ENCODE data around the gene CACNA1G. TPM values are rescaled to one million over a fixed set of nuclear protein-coding genes. Genes with fewer than 3 reads are reported as not detected.

CACNA1G gene
- total RNA-seq, 1 donor from 2014 or later: not detected

DNA sequence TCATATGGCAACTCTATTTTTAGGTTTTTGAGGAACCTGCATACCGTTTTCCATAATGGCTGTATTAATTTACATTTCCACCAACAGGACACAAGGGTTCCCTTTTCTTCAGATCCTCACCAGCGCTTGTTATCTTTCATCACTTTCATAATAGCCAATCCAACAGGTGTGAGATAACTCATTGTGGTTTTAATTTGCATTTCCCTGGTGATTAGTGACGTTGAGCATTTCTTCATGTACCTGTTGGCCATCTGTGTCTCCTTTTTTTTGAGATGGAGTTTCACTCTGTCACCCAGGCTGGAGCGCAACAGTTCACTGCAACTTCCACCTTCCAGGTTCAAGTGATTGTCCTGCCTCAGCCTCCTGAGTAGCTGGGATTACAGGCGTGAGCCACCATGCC lies 38.0 kb downstream of the CACNA1G start:
- TF ChIP-seq, protein P1, sequence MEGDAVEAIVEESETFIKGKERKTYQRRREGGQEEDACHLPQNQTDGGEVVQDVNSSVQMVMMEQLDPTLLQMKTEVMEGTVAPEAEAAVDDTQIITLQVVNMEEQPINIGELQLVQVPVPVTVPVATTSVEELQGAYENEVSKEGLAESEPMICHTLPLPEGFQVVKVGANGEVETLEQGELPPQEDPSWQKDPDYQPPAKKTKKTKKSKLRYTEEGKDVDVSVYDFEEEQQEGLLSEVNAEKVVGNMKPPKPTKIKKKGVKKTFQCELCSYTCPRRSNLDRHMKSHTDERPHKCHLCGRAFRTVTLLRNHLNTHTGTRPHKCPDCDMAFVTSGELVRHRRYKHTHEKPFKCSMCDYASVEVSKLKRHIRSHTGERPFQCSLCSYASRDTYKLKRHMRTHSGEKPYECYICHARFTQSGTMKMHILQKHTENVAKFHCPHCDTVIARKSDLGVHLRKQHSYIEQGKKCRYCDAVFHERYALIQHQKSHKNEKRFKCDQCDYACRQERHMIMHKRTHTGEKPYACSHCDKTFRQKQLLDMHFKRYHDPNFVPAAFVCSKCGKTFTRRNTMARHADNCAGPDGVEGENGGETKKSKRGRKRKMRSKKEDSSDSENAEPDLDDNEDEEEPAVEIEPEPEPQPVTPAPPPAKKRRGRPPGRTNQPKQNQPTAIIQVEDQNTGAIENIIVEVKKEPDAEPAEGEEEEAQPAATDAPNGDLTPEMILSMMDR (IDR thresholded peaks at IDR 0.05): no peak
- no peak overlapping the region for H3K27ac ChIP-seq
- no peaks in the 10 kb centered on the region for H3K36me3 ChIP-seq
- H3K27me3 ChIP-seq: no peaks in the 10 kb centered on the region
- H3K9me3 ChIP-seq: no peaks in the 10 kb centered on the region
- intact Hi-C loops (cut with DNase I): no loop called here
- ATAC-seq (no peak), DNase-seq (no peak)
- no peak overlapping the region for H3K4me3 ChIP-seq
- no peaks in the 10 kb centered on the region for H3K4me1 ChIP-seq

DNA sequence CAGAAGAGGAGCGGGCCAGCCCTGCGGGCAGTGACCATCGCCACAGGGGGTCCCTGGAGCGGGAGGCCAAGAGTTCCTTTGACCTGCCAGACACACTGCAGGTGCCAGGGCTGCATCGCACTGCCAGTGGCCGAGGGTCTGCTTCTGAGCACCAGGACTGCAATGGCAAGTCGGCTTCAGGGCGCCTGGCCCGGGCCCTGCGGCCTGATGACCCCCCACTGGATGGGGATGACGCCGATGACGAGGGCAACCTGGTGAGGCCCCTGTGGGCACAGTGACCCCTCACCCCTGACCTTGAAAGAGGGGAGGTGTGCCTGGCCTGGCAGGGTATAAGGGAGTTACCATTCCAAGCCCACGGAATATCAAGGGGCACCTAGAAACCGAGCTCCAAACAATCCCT lies 39.1 kb downstream of the CACNA1G start:
- intact Hi-C loops (cut with DNase I): no loop called here
- H3K4me1 ChIP-seq: peaks cover 6% of the 10 kb centered on the region
- H3K4me3 ChIP-seq: no peak overlapping the region
- no peaks in the 10 kb centered on the region for H3K27me3 ChIP-seq
- H3K9me3 ChIP-seq: no peaks in the 10 kb centered on the region
- no peak for DNase-seq
- no peak overlapping the region for H3K27ac ChIP-seq
- no peaks in the 10 kb centered on the region for H3K36me3 ChIP-seq
- TF ChIP-seq, protein P1 (IDR thresholded peaks at IDR 0.05): no peak
- no peak for ATAC-seq

DNA sequence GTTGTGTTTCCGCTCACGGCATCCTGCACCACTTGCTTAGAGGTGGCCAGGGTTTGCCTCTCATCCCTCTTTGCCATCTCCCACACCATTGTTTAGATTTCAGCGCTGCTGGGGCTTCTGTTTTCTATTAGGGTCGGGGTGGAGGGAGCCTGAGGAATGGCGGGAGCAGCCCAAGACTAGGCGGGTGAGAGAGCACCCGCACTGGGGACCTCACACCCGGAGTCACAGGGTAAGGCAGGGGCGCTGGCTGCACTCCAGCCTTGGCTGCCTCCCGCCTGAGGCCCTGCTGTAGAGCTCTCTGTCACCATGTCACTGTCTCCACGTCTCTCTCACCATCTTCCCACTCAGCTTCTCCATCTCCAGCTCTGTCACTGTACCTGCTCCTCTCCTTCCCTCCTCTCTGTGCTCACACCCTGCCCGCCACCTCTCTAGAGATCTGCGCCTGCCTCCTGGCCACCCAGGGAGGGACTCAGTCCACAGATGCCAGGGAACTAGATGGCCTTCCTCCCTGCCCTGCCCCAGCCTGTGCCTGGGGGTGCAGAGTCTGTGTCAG lies 41.4 kb downstream of the CACNA1G start:
- Histone ChIP-seq H3K36me3 (no peaks in the 10 kb centered on the region), H3K9me3 (no peaks in the 10 kb centered on the region), H3K27me3 (no peaks in the 10 kb centered on the region), H3K4me1 (peaks cover 14% of the 10 kb centered on the region), H3K4me3 (no peak overlapping the region), H3K27ac (no peak overlapping the region)
- intact Hi-C loops (cut with DNase I): no loop called here
- no peak for ATAC-seq
- TF ChIP-seq, protein P1 (IDR thresholded peaks at IDR 0.05): no peak
- DNase-seq: no peak

DNA sequence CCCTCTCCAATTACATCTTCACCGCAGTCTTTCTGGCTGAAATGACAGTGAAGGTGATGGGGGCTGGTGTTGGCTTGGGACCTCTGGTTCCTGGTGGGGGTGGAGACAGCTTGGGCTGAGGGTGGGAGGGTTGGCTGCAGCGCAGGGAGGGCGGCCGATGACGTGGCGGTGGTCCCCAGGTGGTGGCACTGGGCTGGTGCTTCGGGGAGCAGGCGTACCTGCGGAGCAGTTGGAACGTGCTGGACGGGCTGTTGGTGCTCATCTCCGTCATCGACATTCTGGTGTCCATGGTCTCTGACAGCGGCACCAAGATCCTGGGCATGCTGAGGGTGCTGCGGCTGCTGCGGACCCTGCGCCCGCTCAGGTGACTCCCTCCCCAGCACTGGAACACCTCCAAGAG lies 42.3 kb downstream of the CACNA1G start:
- ATAC-seq (no peak), DNase-seq (no peak)
- Histone ChIP-seq H3K27ac (no peak overlapping the region), H3K4me1 (peaks cover 14% of the 10 kb centered on the region), H3K27me3 (no peaks in the 10 kb centered on the region), H3K9me3 (no peaks in the 10 kb centered on the region), H3K36me3 (no peaks in the 10 kb centered on the region), H3K4me3 (no peak overlapping the region)
- intact Hi-C loops (cut with DNase I): no loop called here
- TF ChIP-seq, protein P1 (IDR thresholded peaks at IDR 0.05): no peak

DNA sequence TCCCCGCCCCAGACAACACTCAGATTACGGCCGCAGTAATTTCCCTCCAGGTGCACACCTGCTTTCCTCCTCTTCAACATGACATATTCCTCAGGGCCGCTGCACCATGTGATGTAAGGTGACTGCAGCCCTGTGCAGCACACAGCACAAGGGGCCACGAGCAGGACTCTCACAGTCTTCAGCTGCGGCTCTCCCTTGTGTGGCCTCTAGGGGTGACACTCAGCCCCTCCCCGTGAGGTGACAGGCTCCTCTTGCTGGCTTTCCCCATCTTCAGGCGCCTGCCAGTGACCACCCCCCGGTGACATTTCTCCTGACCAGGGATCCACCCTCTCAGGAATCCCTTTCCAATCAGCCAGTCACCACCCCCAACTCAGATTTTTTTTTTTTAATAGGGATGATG lies 42.8 kb downstream of the CACNA1G start:
- no peak for DNase-seq
- ATAC-seq: no peak
- Histone ChIP-seq H3K27ac (no peak overlapping the region), H3K9me3 (no peaks in the 10 kb centered on the region), H3K4me3 (no peak overlapping the region), H3K4me1 (peaks cover 14% of the 10 kb centered on the region), H3K27me3 (no peaks in the 10 kb centered on the region), H3K36me3 (no peaks in the 10 kb centered on the region)
- intact Hi-C loops (cut with DNase I): no loop called here
- TF ChIP-seq, protein P1 (IDR thresholded peaks at IDR 0.05): no peak

DNA sequence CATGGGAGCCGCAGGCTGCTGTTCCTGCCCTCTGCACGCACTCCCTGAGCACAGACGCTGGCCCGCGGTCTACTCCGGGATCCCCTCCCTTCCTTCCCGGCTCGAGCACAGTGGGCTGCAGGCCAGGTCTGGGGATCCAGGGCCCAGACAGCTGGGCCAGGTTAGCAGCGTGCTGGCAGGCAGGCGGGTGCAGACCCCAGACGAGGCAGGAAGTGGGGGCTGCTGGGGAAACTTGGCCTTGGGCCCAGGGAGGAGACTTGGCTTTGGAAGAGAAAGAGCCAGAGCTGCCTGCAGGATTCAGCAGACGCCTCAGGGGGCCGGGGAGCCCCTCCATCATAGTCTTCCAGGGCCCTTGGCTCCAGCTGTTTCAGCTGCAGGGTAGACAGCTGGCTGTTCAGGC lies 44.0 kb downstream of the CACNA1G start:
- H3K9me3 ChIP-seq: no peaks in the 10 kb centered on the region
- no peak overlapping the region for H3K27ac ChIP-seq
- DNase-seq: no peak
- intact Hi-C loops (cut with DNase I): no loop called here
- no peak overlapping the region for H3K4me3 ChIP-seq
- TF ChIP-seq, protein P1 (IDR thresholded peaks at IDR 0.05): no peak
- peak; percentile 50 for ATAC-seq
- H3K4me1 ChIP-seq: peaks cover 14% of the 10 kb centered on the region
- no peaks in the 10 kb centered on the region for H3K36me3 ChIP-seq
- peaks cover 8% of the 10 kb centered on the region for H3K27me3 ChIP-seq

Data from upper lobe of right lung (tissue), 1 donor.